ENCODE results near the gene CASP10.
"Not testable (repeated sequence)": the region's sequence is repeated elsewhere in the genome, so short reads cannot be mapped to it uniquely, and the experiment has no call there.

Gene CASP10

GRCh38 chr2:201235860-201236811, 53.2 kb downstream of the CASP10 start:
- DNase-seq = peak; percentile 21

- DNase-seq = no peak
Observed at GRCh38 chr2:201237486-201238123, 54.7 kb downstream of the CASP10 start.

GRCh38 chr2:201239167-201239935, 56.4 kb downstream of the CASP10 start:
- not testable (repeated sequence) for DNase-seq

- DNase-seq = no peak
Observed at GRCh38 chr2:201242571-201243277, 59.8 kb downstream of the CASP10 start.

- no peak for DNase-seq
Observed at GRCh38 chr2:201244829-201245228, 61.9 kb downstream of the CASP10 start.

GRCh38 chr2:201246280-201246679, 63.3 kb downstream of the CASP10 start:
- no peak for DNase-seq

GRCh38 chr2:201248288-201248844, 65.4 kb downstream of the CASP10 start:
- no peak for DNase-seq

- DNase-seq = no peak
Observed at GRCh38 chr2:201249889-201250288, 66.9 kb downstream of the CASP10 start.

- DNase-seq = no peak
Observed at GRCh38 chr2:201250741-201251140, 67.8 kb downstream of the CASP10 start.

- DNase-seq = no peak
Observed at GRCh38 chr2:201254081-201254730, 71.3 kb downstream of the CASP10 start.

GRCh38 chr2:201255408-201256033, 72.6 kb downstream of the CASP10 start:
- DNase-seq = no peak

GRCh38 chr2:201256082-201256481, 73.1 kb downstream of the CASP10 start:
- no peak for DNase-seq

- peak; percentile 31 for DNase-seq
Observed at GRCh38 chr2:201257381-201257955, 74.5 kb downstream of the CASP10 start.

- peak; percentile 86 for DNase-seq
Observed at GRCh38 chr2:201257956-201258665, 75.2 kb downstream of the CASP10 start.

GRCh38 chr2:201258666-201259615, 76.0 kb downstream of the CASP10 start:
- DNase-seq = no peak

GRCh38 chr2:201260302-201260800, 77.4 kb downstream of the CASP10 start, which contains the start of gene CASP8:
Gene CASP8, plus strand, starts transcription at chr2:201260536. Its CDS starts 5,951 bp downstream, at chr2:201266487.
- peak; percentile 52 for DNase-seq

- peak; percentile 44 for DNase-seq
Observed at GRCh38 chr2:201261471-201261870, 78.5 kb downstream of the CASP10 start.

GRCh38 chr2:201261906-201262305, 79.0 kb downstream of the CASP10 start:
- DNase-seq = no peak

GRCh38 chr2:201262718-201263117, 79.8 kb downstream of the CASP10 start:
- no peak for DNase-seq
